BJ (cell line): ENCODE measurements around the gene UBL5. TPM values are rescaled to one million over a fixed set of nuclear protein-coding genes. Genes with fewer than 3 reads are reported as not detected.

ENCODE experiments used
- CTCF ChIA-PET: fragments of 350-600 bp; formaldehyde crosslinking; extraction: SDS; loops from one replicate; lab custom pipeline; 2021; ENCODE audit warnings: antibody characterized with exemption, inconsistent platforms; lab: Yijun Ruan, JAX
- POLR2A ChIA-PET: fragments of 300-600 bp; sonication (Branson Sonifier 250); formaldehyde crosslinking; extraction: SDS; loops from one replicate; lab custom pipeline; 2021; ENCODE audit warnings: antibody characterized with exemption; lab: Charles Lee
- DNase-seq: peaks from one replicate; pipeline ENCODE4 v3.0.0-alpha.2; 2011; ENCODE audit warnings: low read depth
- H3K27me3 ChIP-seq: 2 replicates; pipeline ENCODE4 v1.6.0; 2011; ENCODE audit warnings: low read length; ENCODE audit not compliant: control insufficient read depth, insufficient read depth
- H3K36me3 ChIP-seq: 2 replicates; pipeline ENCODE4 v1.5.1; 2011; ENCODE audit warnings: low read length; ENCODE audit not compliant: control insufficient read depth, insufficient read depth
- H3K4me3 ChIP-seq: 2 replicates; pipeline ENCODE4 v1.5.1; 2011; ENCODE audit warnings: low read depth, mild to moderate bottlenecking, control low read depth, low read length
- polyA plus RNA-seq: library from polyadenylated mRNA; depleted of rRNA; stranded (reverse); fragments of >200 nt; gene quantifications from 2 replicates; pipeline ENCODE4 v1.2.3, GENCODE V29; 2011
- TF ChIP-seq, protein P1 (sequence below): IDR thresholded peaks from 2 replicates; pipeline ENCODE4 v1.5.1; 2011; ENCODE audit warnings: low read depth, mild to moderate bottlenecking, control low read depth, inconsistent platforms, low read length, moderate library complexity; ENCODE audit not compliant: insufficient read depth

UBL5 gene
- polyA plus RNA-seq, 1 experiment = 506 TPM

DNA sequence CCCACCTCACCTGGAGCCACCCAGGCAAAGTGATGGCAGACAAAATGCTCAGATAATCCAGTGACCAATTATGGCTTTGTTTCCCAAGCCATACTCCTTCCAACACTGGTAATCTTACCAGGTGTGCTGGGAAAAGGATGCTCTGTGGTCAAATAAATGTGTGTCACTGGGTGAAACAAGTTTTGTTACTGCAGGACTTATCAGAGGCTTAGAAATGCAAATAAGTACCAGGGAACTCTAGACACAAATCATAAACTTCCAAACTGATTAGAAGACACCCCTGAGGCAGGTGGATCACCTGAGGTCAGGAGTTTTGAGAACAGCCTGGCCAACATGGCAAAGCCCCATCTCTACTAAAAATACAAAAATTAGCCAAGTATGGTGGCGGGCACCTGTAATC, 33.8 kb downstream of the UBL5 start:
- CTCF ChIA-PET = no interaction called here
- H3K4me3 ChIP-seq = no peak overlapping the region
- no peak for DNase-seq
- TF ChIP-seq, protein P1, sequence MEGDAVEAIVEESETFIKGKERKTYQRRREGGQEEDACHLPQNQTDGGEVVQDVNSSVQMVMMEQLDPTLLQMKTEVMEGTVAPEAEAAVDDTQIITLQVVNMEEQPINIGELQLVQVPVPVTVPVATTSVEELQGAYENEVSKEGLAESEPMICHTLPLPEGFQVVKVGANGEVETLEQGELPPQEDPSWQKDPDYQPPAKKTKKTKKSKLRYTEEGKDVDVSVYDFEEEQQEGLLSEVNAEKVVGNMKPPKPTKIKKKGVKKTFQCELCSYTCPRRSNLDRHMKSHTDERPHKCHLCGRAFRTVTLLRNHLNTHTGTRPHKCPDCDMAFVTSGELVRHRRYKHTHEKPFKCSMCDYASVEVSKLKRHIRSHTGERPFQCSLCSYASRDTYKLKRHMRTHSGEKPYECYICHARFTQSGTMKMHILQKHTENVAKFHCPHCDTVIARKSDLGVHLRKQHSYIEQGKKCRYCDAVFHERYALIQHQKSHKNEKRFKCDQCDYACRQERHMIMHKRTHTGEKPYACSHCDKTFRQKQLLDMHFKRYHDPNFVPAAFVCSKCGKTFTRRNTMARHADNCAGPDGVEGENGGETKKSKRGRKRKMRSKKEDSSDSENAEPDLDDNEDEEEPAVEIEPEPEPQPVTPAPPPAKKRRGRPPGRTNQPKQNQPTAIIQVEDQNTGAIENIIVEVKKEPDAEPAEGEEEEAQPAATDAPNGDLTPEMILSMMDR = no peak
- peaks cover 2% of the 10 kb centered on the region; the same call in 1 of the 2 replicates for H3K27me3 ChIP-seq
- no peaks in the 10 kb centered on the region for H3K36me3 ChIP-seq
- POLR2A ChIA-PET = no interaction called here

DNA sequence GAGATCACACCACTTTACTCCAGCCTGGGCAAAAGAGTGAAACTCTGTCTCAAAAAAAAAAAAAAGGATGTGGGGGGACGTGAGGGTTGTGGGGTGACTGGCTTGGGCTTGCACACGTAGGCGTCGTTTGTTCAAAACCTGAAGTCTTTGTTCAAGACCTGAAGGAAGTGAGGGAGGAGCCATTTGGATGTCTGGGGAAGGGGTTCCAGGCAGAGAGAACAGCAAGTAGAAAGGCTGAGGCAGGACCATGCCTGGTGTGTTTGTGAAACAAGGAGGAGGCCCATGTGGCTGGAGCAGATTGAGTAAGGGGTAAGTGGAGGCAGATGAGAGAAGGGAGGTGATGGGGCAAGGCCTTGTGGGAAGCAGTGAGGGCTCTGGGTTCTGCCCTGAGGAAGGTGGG, 35.2 kb downstream of the UBL5 start:
- CTCF ChIA-PET = interaction anchor here (0.7 kb wide), 1 partner anchor 22 kb away, joined by 3 read pairs; no protein-coding TSS in a partner anchor

DNA sequence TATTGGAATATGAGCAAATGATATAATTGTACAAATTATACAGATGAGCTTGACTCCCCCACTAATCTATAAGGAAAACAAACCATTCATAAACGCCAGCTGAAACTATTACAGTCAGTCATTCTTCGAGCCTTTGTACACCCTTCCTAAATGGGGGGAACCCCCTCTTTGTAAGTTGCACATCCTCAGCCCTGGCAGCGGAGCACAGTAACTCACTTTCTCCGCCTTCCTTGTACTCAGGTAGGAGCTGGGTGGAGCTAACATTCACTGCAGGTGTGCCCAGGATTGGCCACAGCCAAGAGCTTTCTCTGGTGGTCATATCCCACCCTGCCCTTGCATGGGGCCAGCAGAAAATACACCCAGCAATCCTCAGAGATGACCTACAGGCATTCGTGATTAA, 36.0 kb downstream of the UBL5 start:
- ChIA-PET POLR2A (no interaction called here), CTCF (no interaction called here)
- H3K36me3 ChIP-seq = no peaks in the 10 kb centered on the region
- peaks cover 2% of the 10 kb centered on the region; the same call in 1 of the 2 replicates for H3K27me3 ChIP-seq
- TF ChIP-seq, protein P1 = no peak
- no peak overlapping the region for H3K4me3 ChIP-seq
- DNase-seq = no peak

More for the DNA sequence above, 35.2 kb downstream of the UBL5 start:
- no peak for DNase-seq
- Histone ChIP-seq H3K4me3 (no peak overlapping the region), H3K36me3 (no peaks in the 10 kb centered on the region), H3K27me3 (peaks cover 2% of the 10 kb centered on the region; the same call in 1 of the 2 replicates)
- TF ChIP-seq, protein P1 = no peak
- POLR2A ChIA-PET = no interaction called here

DNA sequence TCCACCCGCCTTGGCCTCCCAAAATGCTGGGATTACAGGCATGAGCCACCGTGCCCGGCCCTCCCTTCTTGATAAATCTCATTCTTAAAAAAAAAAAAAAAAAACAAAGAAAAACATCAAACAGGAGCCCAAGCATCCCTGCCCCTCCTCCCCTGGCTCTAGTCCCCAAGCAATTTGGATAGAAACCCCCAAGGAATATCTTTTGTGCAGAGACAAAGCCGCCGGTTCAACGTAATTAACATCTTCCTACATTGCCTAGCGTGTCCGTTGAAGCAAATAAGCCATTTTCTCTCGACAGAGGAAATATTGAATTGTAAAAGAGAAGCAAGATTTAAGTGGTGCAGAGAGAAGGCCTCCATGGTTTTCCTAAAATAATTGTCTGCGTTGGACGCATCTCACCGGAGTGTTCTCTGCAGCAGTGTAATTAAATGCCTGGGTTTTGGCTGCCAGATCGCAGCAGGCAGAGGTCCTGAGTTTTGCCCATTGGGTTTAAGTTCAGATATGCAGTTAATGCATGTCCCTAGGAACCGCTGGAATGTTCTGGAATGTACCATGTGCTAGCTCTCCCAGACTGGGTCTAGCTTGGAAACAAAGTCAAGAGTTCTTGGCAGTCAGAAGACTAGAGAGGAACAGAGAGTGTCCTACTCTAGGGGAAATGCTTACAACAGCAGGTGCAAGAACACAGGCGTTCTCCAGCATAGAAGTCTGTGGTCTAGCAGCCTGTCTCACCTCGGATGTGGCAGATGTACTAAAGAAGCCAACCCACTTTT, 38.2 kb downstream of the UBL5 start:
- CTCF ChIA-PET = no interaction called here

DNA sequence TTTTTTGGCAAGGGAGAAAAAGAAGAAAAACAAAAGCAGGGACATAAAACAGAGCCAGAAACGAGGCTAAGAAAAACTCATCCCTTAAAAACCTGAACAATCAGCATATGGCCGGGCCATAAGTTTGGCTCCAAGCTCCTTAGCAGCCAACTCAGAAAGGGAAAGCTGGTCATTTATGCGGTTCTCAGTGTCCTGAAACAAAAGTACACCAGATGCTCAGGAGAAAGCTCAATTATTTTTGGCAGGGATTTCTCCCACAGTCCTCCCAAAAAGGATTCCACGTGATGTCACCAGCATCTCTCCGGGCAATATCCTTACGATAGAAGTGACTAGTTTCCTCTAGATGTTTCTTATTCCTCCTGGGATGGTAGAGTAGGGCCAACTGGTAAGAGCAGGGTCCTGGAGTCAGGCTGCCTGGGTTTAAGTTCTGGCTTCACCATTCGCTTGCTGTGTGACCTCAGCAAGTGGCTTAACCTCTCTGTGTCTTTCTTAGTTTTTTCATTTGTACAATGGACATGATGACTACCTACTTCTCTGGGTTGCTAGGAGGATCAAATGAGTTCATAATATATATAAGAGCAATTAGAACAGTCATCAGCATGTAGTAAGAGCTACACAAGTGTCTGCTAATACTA, 41.4 kb downstream of the UBL5 start:
- no peaks in the 10 kb centered on the region for H3K27me3 ChIP-seq
- TF ChIP-seq, protein P1 = no peak
- H3K36me3 ChIP-seq = no peaks in the 10 kb centered on the region
- no peak overlapping the region for H3K4me3 ChIP-seq
- DNase-seq = no peak
- CTCF ChIA-PET = interaction anchor here (1.0 to 1.1 kb wide), 2 partner anchors 14 to 35 kb away, joined by 3 to 4 read pairs; no protein-coding TSS in a partner anchor
- POLR2A ChIA-PET = no interaction called here

More for the DNA sequence above, 38.2 kb downstream of the UBL5 start:
- TF ChIP-seq, protein P1 = no peak
- POLR2A ChIA-PET = no interaction called here
- Histone ChIP-seq H3K27me3 (peaks cover 2% of the 10 kb centered on the region; the same call in 1 of the 2 replicates), H3K36me3 (no peaks in the 10 kb centered on the region), H3K4me3 (no peak overlapping the region)
- no peak for DNase-seq
